ENCODE data around the gene RASA2.

Gene RASA2

DNA sequence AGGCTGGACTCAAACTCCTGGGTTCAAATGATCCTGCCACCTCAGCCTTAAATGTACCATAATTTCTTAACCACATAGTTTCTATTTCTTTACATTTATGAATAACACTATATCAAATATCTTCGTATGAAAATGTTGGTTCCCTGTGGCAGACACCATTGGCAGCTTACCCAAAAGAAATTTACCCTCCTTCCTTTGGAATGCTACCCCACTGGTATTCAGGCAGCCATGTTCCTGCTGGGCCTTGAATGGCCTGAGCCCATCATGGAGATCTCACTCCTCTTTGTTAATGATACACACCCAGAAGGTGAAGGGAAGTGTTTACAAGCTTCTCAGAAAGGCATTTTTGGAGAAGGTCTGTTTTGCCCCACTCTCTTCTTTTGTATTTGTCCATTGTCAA lies 157.0 kb downstream of the RASA2 start:
- no peak for DNase-seq (ENCODE audit: low read depth in 2 of 2)

DNA sequence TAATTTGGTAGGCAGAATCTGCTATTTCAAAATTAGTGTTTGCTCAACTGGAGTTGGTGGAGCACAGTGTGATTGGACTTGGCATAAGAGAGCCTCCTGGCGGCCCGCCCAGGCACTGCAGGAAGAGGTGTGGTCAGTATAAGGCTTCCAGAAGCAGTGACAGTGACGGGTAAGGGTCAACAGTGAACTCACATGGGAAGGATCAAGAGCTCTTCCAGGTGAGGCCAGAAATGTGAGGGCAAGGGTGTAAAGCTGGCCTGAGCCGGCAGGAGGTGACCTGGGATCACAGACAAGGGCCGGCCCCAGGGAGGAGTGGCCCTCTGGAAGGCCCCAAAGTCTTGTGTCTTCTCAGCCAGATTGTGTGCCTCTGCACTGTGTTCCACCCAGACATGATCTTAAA lies 158.1 kb downstream of the RASA2 start:
- DNase-seq (ENCODE audit: low read depth in 2 of 2): peak; percentile 51 to 68

- DNase-seq (ENCODE audit: low read depth in 2 of 2): no peak
These were observed 160.1 kb downstream of the RASA2 start for GRCh38 chr3:141646760-141647561.

DNA sequence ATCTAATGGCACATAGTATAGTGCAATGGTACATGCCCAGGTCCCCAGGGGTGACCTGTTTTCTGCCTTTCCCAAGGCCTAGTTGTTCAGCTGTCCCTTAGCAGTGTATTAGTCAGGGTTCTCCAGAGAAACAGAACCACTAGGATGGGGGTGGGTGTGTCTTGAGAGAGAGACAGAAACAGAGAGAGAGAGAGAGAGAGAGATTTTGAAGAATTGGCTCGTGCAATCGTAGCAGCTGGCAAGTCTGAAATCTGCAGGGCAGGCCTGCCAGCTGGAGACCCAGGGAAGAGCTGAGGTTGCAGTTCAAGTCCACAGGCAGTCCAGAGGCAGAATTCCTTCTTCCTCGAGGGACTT lies 160.7 kb downstream of the RASA2 start:
- no peak for DNase-seq (ENCODE audit: low read depth in 2 of 2)

DNA sequence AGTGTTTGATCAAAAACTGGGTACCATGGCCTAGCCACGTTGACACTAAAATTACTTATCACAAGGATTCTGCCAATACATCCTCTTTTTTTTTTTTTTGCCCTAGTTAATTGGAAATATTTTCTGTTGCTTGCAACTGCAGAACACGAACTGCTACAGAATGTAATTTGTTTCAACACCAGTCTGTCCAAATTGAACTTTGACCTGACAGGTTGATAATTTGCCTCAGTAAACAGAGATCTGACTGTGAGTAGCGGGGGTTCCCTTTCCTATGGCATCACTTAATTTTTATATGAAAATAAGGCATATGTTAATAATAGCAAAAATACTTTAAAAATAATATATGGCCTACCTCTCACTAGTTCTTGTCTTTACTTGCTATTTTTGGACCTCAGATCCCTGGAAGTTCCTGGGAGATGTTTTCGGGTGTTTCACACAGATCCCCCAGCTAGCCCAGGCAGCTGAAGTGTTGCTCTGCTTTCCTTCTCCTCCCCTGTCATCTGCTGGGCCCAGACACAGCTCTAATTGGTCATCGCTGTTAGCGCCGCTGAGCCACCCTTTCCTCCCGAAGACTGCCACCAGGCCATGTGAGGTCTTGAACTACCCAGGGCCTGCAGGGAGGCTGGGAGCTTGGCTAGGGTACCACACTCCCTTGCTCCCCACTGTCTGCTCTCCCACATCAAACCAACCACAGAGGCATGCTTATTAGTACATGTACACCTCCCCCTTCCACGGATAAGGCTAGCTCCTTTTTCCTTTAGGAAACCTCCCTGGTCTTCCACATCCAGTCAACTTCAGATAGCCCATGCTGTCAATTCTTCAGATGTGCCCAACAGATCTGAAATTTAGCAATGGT lies 161.5 kb downstream of the RASA2 start:
- no peak for DNase-seq (ENCODE audit: low read depth in 2 of 2)

DNA sequence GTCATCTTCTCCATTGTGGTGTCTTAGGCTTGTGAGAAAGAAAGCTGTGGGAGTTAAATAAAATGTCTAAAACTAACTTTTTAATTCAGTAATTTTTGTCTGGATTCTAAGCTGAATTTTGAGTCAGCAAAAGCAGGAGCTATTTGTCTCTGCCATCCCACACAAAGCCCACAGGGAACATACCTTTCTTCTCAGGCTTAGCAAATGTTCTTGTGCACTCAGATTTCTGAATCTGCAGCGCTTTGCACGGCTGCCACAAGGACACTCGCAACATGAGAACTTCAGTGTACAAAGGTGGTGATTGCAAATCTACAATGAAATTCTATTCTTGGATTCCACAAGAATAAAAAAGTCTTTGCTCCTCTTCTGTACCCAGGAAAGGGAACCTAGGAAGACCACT lies 163.0 kb downstream of the RASA2 start:
- DNase-seq (ENCODE audit: low read depth in 2 of 2): no peak

DNA sequence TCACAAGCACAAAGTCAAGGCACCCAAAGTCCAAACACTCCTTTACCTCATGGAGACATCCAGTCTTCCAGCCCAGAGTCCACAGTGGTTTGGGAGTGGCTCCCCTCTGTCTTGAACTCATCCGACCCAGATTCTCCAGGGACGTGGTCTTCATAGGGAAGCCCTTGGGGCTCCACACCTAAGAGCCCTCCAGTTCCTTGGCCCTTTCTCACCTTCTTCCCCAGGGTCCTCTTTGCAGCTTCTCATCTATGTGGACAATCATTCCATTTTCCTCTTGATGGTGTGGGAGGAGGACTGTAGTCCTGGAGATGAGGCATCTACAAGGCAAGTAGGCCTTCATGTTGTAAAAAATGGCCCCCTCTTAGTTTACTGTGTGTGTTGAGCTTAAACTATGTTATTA lies 164.0 kb downstream of the RASA2 start:
- DNase-seq (ENCODE audit: low read depth in 2 of 2): no peak

- DNase-seq (ENCODE audit: low read depth in 2 of 2): no peak
These were observed 164.6 kb downstream of the RASA2 start for GRCh38 chr3:141651409-141651808.

DNA sequence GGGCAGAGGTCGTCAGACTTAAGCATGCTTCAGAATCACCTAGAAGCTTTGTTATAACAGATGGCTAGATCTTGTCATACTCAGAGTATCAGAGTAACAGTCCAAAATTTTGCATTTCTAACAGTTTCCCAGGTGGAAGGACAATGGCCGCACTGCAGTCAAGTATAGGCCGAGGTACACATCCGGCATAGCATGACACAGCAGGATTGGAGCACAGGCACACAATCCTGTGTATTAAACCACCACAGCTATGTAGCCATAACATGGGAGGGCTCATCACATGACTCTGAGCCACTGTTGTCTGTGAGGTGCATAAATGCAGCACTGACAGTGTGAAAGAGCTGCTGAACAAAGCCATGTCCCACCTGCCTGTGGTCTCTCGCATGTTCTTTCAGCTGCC lies 165.5 kb downstream of the RASA2 start:
- no peak for DNase-seq (ENCODE audit: low read depth in 2 of 2)

GRCh38 chr3:141653847-141654246 lies 167.0 kb downstream of the RASA2 start:
- no peak for DNase-seq (ENCODE audit: low read depth in 2 of 2)

DNA sequence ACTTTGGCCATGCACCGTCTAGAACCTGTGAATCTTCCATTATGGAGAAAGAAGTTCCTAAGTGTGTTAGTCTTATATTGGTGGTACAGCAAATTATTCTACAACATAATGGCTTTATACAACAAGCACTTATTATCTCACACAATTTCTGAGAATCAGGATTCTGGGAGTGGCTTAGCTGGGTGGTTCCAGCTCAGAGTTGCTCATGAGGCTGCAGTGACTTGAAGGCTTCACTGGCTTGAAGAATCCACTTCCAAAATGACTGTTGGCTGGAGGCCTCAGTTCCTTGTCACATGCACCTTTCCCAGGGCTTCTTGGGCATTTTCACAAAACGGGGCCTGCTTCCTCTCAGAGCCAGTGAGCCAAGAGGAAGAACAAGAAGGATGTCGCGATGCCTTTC lies 169.0 kb downstream of the RASA2 start:
- no peak for DNase-seq (ENCODE audit: low read depth in 2 of 2)

GRCh38 chr3:141656771-141657170 lies 169.9 kb downstream of the RASA2 start:
- no peak for DNase-seq (ENCODE audit: low read depth in 2 of 2)

- no peak for DNase-seq (ENCODE audit: low read depth in 2 of 2)
These were observed 170.7 kb downstream of the RASA2 start for GRCh38 chr3:141657516-141657915.

DNA sequence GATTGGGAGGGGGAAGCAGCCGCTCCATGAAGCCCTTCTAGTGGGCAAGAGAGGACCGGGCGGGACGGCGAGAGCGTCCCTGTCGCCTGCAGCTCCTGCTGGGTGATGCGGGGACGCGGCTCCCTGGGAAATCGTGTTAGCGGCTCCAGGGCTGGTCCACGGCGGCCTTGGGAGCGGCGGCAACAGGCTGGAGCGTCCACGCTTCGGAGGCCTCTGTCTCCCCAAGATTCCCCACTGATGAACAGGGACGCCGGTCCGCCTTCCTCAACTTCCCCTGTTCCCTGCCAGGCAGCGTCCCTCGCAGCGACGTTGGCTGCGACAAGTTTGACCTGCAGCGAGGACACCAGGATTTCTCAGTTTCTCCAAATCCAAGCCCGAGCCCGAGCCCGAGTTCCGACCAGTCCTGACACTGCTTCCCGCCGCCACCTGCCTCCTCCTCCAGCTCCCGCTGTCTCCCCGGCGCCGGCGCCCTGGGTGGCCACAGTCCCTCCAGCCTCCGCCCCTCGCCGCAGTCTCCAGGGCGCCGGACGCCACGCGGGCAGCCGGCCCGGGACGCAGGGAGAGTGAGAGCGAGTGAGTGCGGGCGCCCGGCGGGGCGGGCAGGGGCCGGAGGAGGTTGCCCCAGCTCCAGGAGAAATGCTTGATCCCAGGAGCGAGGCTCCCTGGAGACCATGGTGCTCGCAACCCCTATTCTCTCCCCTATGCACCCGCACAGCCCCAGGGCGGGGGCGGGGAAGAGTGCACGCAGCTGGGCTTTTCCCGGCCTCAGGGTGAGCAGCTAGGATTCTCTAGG lies 173.2 kb downstream of the RASA2 start:
- DNase-seq (ENCODE audit: low read depth in 2 of 2): peak in 1 of 2 donors; percentile 6

- no peak for DNase-seq (ENCODE audit: low read depth in 2 of 2)
These were observed 173.8 kb downstream of the RASA2 start for GRCh38 chr3:141660614-141660947.

DNA sequence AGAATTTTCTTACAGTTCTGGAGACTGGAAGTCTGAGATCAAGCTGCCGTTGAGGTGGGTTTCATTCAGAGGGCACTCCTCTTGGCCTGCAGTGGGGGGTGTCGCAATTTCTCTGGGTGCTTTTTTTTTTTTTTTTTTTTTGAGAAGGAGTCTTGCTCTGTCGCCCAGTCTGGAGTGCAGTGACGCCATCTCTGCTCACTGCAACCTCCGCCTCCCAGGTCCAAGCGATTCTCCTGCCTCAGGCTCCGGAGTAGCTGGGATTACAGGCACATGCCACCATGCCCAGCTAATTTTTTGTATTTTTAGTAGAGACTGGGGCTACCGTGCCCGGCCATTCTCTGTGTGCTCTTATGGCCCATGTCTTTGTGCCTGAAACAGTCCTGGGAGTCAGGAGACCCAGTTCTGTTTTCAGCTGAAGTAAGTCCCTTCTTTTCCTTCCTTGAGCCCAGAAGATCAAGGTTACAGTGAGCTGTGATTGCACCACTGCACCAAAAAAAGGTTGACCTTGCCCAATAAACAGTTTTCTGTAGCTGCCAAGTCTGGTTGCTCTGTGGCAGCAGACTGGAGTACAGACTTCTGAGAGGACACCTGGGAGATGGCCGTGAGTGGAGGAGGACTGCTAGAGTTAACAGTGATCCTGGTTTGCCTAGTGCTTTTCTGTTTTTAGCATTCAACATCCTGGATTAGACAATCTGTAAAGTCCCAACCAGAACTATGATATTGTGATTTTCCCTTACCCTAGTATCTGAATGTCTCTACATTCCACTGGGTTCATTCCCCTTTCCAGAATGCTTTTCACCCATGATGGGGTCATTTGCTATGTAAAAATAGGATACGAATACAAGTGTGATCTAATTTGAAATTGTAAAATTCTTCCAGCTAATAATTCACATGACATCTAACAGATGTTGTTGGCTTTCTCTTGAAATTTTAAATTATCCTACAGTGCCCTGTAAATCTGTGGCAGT lies 174.7 kb downstream of the RASA2 start:
- DNase-seq (ENCODE audit: low read depth in 2 of 2): no peak

GRCh38 chr3:141663993-141664392 lies 177.2 kb downstream of the RASA2 start:
- DNase-seq (ENCODE audit: low read depth in 2 of 2): no peak

Measured in stimulated activated CD4-positive, alpha-beta T cell treated with anti-CD3 and anti-CD28 coated beads, Interleukin-15, amount 100 ng/mL, for 48 hours (primary cell).